GM13976 (cell line): ENCODE results near the gene SHE.

Experiments used
- DNase-seq: peaks from one replicate; pipeline ENCODE4 v3.0.0; 2012; ENCODE audit warnings: low spot score
- CTCF ChIP-seq: IDR thresholded peaks from 2 replicates; pipeline ENCODE4 v1.5.1; 2012; ENCODE audit warnings: borderline replicate concordance, mild to moderate bottlenecking; ENCODE audit not compliant: insufficient read depth; ENCODE audit errors: extremely low read depth, missing control alignments, control extremely low read depth
- in situ Hi-C: fragments of 300-500 bp; cut with MboI; formaldehyde crosslinking; loops from one replicate; pipeline ENCODE4 v1.12.0; 2022; ENCODE audit warnings: low sequenced_read_pairs, mixed read lengths, inconsistent platforms; ENCODE audit not compliant: unreplicated experiment

The SHE gene

GRCh38 chr1:154547105-154547732 is 45.0 kb upstream of the SHE start:
- no peak for TF ChIP-seq CTCF
- in situ Hi-C loops = no loop called here
- no peak for DNase-seq

DNA sequence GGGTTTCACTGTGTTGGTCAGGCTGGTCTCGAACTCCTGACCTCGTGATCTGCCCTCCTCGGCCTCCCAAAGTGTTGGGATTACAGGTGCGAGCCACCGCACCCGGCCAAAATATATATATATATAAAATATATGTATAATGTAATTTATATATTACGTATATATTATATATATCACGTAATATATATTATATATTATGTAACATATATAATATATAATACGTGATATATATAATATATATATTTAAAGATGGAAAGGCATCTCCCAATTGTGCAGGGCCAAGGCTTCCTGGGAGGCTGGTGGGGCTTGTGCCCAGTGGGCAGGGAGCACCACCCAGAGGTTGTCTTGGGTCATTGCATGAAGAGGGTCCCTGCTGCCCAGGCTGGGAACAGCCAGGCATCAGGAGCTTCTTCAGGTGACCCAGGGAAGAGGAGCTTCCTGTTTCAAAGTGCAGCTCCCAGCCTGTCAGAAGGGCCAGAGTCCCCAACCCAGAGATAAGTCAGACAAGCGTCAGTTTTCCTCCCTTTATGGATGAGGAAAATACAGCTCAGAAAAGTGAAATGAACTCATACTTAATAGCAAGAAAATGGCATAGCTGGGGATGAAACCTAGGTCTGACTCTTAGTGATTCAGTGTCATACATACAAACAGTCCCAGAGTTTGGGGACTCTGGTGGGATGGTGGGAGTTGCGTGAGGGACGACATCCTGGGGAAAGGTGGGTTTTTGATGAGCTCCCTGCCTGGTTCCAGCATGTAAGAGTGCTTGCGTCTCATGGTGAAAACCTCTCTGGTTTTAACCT is 44.3 kb upstream of the SHE start:
- peak; percentile 86 for TF ChIP-seq CTCF
- in situ Hi-C loops = no loop called here

GRCh38 chr1:154541231-154541630 is 39.0 kb upstream of the SHE start:
- DNase-seq = no peak
- in situ Hi-C loops = loop anchor here (5.0 kb wide), 1 partner anchor 59 kb away; no protein-coding TSS in a partner anchor
- TF ChIP-seq CTCF = no peak

More for the DNA sequence above, 44.3 kb upstream of the SHE start:
- DNase-seq = peak; percentile 84

- no peak for DNase-seq
- TF ChIP-seq CTCF = no peak
- in situ Hi-C loops = loop anchor here (5.0 kb wide), 1 partner anchor 57 kb away; no protein-coding TSS in a partner anchor
Observed at GRCh38 chr1:154539486-154540483, 37.6 kb upstream of the SHE start.

- no peak for TF ChIP-seq CTCF
- no peak for DNase-seq
- in situ Hi-C loops = no loop called here
Observed at GRCh38 chr1:154536570-154536969, 34.4 kb upstream of the SHE start.
